PC-9 (cell line): Measurements from ENCODE around the gene EYA3.

Experiments
- EZH2 ChIP-seq: fragments of 200-600 bp; sonication (generic); IDR thresholded peaks from 2 replicates; pipeline ENCODE4 v1.8.0; 2017; ENCODE audit warnings: antibody characterized with exemption, low read depth
- TF ChIP-seq, protein P1 (sequence below): fragments of 200-600 bp; sonication (generic); conservative IDR thresholded peaks from 2 replicates; pipeline ENCODE4 v1.6.1; 2017; ENCODE audit warnings: mixed run types, antibody characterized with exemption, mild to moderate bottlenecking, moderate library complexity

DNA sequence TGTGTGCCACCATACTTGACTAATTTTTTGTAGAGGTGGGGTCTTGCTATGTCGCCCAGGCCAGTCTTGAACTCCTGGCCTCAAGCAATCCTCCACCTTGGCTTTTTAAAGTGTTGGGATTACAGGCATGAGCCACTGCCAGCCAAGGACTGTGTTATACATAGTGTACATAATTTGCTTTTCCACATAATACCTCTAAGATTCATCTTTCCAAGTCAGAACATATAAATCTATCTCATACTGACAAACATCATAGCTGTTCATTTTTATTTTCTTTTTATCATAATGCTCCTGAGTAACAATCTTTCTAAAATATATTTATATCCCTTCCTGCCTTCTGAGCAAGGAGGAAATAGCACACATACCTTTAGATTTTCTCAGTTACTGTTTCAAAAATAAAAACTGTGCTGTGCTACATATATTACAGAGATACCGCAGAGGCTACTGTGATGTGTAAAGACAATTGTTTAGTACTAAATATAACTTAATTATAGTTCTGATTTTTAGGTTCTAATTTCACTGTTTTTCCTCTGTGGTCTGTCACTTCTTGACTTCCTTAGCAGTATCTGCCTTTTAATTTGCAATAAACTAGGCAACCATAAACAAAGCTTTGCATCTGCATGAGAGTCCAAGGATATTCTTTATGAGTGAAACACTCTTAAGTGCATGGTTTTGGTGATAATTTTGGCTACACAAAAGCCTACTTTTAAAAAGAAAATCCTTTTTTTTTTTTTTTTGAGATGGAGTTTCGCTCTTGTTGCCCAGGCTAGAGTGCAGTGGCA is 59.3 kb downstream of the EYA3 start:
- TF ChIP-seq, protein P1, sequence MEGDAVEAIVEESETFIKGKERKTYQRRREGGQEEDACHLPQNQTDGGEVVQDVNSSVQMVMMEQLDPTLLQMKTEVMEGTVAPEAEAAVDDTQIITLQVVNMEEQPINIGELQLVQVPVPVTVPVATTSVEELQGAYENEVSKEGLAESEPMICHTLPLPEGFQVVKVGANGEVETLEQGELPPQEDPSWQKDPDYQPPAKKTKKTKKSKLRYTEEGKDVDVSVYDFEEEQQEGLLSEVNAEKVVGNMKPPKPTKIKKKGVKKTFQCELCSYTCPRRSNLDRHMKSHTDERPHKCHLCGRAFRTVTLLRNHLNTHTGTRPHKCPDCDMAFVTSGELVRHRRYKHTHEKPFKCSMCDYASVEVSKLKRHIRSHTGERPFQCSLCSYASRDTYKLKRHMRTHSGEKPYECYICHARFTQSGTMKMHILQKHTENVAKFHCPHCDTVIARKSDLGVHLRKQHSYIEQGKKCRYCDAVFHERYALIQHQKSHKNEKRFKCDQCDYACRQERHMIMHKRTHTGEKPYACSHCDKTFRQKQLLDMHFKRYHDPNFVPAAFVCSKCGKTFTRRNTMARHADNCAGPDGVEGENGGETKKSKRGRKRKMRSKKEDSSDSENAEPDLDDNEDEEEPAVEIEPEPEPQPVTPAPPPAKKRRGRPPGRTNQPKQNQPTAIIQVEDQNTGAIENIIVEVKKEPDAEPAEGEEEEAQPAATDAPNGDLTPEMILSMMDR = no peak
- no peak for TF ChIP-seq EZH2
